Adipocyte (in vitro differentiated cells): ENCODE data around the gene PTPN22.

Source experiments
- DNase-seq: peaks from one replicate; pipeline ENCODE4 v3.0.0-alpha.2; 2015; ENCODE audit warnings: low read depth
- H3K27me3 ChIP-seq: replicated peaks from 2 replicates; pipeline ENCODE4 v1.7.0; 2013; ENCODE audit warnings: mild to moderate bottlenecking, low read length, moderate library complexity; ENCODE audit not compliant: control insufficient read depth, insufficient read depth
- H3K36me3 ChIP-seq: 2 replicates; pipeline ENCODE4 v1.7.0; 2013; ENCODE audit warnings: low read length, mild to moderate bottlenecking, moderate library complexity; ENCODE audit not compliant: control insufficient read depth, insufficient read depth, severe bottlenecking
- H3K4me1 ChIP-seq: 2 replicates; pipeline ENCODE4 v1.7.0; 2013; ENCODE audit warnings: mild to moderate bottlenecking, low read length, moderate library complexity; ENCODE audit not compliant: control insufficient read depth, insufficient read depth
- H3K4me3 ChIP-seq: 2 replicates; pipeline ENCODE4 v1.7.0; 2013; ENCODE audit warnings: mild to moderate bottlenecking, low read length, moderate library complexity
- H3K9ac ChIP-seq: 2 replicates; pipeline ENCODE4 v1.7.0; 2013; ENCODE audit warnings: mild to moderate bottlenecking, low read length, moderate library complexity
- H3K9me3 ChIP-seq: 2 replicates; pipeline ENCODE4 v1.7.0; 2013; ENCODE audit warnings: mild to moderate bottlenecking, low read length, moderate library complexity; ENCODE audit not compliant: control insufficient read depth

Gene PTPN22

DNA sequence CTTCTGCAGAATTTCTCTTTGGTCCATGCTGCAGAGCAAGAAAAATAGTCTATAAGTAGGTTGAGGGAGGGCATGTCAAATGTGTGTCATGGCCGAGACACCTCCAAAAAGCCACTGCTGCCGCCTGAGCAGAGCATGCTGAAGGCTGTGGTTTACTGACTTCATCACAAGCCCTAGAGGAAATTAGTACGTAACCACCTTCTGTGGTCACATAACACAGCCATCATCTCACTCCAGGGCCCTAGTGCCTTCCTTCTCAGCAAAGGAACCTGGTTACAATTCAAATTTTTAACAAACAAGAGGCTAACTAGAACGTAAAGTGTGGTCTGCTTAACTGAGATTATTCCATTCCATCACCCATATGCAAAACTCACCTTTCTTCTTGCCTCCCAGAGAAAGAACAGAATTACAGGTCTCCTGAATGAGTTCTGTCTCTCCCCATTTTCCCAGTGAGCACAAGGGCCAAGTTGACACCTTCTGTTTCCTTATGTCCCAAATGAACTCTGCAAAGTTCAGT is at the start of gene PTPN22:
Gene PTPN22 (minus strand): TSS at position 116 of the 517 bp plus-strand sequence.
- no peak within 1 kb of the TSS for H3K9ac ChIP-seq
- peak; percentile 48 for DNase-seq
- peaks cover 27% of the 10 kb centered on the region for H3K4me1 ChIP-seq
- no peaks in the 10 kb centered on the region for H3K9me3 ChIP-seq
- H3K36me3 ChIP-seq: no peaks in the 10 kb centered on the region
- H3K27me3 ChIP-seq: no peaks in the 10 kb centered on the region
- peak within 1 kb of the TSS; percentile 51 for H3K4me3 ChIP-seq

DNA sequence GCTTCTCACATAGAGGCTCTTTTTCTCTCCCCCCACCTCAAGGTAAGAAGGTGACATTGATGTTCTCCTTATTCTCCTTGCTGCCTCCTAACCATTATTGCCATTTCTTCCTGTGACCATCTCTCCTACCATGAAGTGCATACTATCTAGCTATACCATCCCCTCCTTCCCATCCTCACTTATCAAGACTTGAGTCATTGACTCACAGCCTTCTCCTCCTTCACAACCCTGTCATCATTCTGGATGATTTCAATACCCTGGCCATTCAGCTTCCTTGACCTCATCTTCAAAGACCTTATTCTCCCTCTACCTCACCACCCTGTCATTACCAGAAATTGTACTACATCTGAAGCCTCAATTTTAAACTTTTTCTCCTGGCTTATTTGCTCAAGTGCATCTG is 46.7 kb upstream of the PTPN22 start:
- Histone ChIP-seq H3K9ac (no peak overlapping the region), H3K27me3 (no peaks in the 10 kb centered on the region), H3K4me1 (peaks cover 3% of the 10 kb centered on the region), H3K9me3 (no peaks in the 10 kb centered on the region), H3K36me3 (no peaks in the 10 kb centered on the region), H3K4me3 (no peak overlapping the region)
- no peak for DNase-seq

DNA sequence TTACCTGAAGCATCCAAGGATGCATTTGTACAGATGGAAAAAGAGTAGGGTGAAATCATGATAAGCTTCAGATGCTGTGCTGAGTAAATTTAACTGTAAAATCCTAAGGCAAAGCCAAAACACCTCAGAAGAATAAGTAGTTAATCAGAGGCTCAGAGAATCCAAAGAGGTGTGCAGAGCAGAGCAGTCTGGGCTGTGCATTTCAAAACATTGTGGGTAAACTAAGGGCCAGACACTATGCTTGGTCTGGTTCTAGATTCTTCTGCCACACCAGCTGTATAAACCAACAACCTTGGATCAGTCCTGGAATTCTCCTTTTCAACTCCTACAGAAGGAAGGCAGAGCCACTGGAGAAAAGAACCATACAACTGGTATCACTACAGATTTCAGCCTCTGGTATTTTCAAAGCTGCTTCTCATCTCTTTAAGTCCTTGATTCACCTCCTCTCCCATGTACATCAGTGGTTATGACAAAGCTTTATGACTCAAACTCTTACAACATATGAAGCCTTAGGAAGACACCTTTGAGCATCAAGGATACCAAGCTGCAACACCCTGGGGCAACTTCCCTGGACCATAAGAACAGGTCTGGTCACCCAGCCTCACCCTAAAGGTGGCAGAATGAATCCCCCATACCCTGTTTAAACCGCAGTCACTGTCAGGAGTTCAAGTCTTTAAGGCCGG is 46.0 kb upstream of the PTPN22 start:
- Histone ChIP-seq H3K4me1 (peaks cover 10% of the 10 kb centered on the region), H3K36me3 (no peaks in the 10 kb centered on the region), H3K4me3 (no peak overlapping the region), H3K9ac (no peak overlapping the region), H3K27me3 (no peaks in the 10 kb centered on the region), H3K9me3 (no peaks in the 10 kb centered on the region)
- DNase-seq: peak; percentile 20

DNA sequence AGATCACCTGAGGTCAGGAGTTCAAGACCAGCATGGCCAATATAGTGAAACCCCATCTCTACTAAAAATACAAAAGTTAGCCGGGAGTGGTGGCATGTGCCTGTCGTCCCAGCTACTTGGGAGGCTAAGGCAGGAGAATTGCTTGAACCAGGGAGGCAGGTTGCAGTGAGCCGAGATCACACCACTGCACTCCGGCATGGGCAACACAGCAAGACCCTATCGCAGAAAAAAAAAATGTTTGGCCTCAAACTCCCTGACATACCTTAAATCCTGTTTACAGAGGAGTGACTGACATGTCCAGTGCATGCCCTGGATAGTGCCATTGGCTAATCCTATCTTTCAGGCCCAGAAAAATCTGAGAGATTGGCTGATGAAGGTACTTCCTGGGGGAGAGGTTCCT is 45.5 kb upstream of the PTPN22 start:
- Histone ChIP-seq H3K9me3 (no peaks in the 10 kb centered on the region), H3K4me3 (no peak overlapping the region), H3K4me1 (peaks cover 13% of the 10 kb centered on the region), H3K27me3 (no peaks in the 10 kb centered on the region), H3K36me3 (no peaks in the 10 kb centered on the region), H3K9ac (no peak overlapping the region)
- no peak for DNase-seq

DNA sequence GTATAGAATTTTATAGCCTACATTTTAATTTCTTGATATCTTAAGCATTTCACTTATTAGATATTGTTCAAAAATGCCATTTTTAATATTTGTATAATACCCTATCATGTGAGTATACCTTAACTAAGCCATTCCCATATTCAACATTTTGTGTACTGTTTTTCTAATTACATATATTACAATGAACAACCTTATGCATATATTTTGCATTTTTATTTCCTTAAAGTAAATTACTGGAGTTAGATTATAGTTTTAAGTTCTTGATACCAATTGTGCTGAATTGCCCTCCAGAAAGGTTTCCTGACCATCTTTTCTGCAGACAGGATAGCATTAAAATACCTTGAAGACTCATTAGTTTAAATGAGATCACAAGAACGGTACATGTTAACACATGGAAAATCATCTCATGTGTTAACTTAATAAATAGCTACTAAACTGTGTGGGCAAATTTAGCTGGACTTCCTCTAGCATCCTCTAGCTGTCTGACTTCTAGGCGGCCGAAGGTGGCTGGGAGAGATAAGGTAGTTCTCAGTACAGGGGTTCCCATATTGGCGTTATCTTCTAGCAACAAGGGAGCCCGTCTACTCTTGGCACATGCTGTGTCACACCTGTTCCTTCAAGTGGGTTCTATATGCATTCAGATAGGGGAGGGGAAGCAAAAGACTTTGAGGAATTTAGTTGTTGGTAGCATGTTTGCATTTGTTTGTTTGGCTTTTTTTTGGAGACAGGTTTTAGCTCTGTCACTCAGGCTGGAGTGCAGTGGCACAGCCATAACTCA is 42.6 kb upstream of the PTPN22 start:
- DNase-seq: no peak
- Histone ChIP-seq H3K4me3 (no peak overlapping the region), H3K36me3 (peaks cover 13% of the 10 kb centered on the region), H3K9ac (no peak overlapping the region), H3K4me1 (peaks cover 13% of the 10 kb centered on the region), H3K9me3 (no peaks in the 10 kb centered on the region), H3K27me3 (no peaks in the 10 kb centered on the region)

DNA sequence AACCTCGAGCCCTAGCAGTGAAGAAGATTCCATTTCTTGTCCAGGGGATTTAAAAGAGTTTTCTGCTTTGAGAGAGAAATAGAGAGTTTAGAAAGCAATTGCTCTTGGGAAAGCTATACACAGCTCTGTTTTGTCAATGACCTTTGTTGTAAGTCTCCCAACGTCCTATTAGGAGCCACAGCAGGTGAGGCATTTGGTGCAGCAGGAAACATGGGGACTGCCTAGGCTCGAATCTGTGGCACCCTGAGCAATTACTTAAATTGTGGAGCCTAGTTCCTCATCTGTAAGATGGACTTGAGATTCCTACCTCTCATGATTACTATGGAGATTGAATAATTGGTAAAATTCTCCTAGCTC is 41.8 kb upstream of the PTPN22 start:
- H3K36me3 ChIP-seq: peaks cover 21% of the 10 kb centered on the region
- H3K27me3 ChIP-seq: no peaks in the 10 kb centered on the region
- H3K9ac ChIP-seq: peak overlapping the region; percentile 17
- peak overlapping the region; percentile 28 for H3K4me3 ChIP-seq
- H3K9me3 ChIP-seq: no peaks in the 10 kb centered on the region
- H3K4me1 ChIP-seq: peaks cover 13% of the 10 kb centered on the region
- DNase-seq: no peak

DNA sequence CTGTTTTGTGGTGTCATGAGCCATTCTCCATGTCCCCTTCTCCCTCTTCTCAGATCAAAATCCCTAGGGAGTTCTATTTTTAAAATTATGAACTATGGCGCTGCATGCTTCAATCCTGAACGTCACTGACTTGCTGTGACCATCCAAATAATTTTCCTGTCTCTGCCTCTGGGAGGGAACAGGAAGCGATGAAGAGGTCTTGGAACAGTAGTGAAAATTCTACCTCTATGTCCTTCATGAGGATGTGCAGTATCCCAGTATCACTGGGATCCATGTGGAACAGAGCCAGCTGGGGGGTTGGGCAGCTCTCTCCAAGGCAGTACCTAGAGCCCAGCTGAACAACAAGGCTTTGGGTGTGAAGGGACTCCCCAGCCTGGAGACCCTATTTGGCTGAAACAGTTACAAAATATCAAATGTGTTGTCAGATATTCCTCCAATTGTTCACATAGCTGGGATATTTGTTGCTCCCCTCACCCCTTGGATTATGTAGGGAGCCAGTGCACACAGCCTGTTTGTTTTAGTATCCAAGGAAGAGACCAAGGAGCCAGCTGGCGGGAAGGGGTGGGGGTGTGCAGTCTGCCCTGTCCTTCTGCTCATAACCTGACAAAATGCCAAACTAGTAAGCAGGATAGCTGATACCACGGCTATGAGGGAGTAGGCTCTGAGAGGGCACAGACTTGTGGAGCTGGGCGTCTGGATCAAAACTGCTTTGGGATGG is 41.2 kb upstream of the PTPN22 start:
- H3K4me1 ChIP-seq: peaks cover 13% of the 10 kb centered on the region
- peak overlapping the region; percentile 17 for H3K9ac ChIP-seq
- H3K36me3 ChIP-seq: peaks cover 26% of the 10 kb centered on the region
- H3K4me3 ChIP-seq: peak overlapping the region; percentile 28
- no peaks in the 10 kb centered on the region for H3K9me3 ChIP-seq
- H3K27me3 ChIP-seq: no peaks in the 10 kb centered on the region
- peak; percentile 34 for DNase-seq

- H3K36me3 ChIP-seq: peaks cover 13% of the 10 kb centered on the region
- DNase-seq: no peak
- no peaks in the 10 kb centered on the region for H3K27me3 ChIP-seq
- no peaks in the 10 kb centered on the region for H3K9me3 ChIP-seq
- peak overlapping the region; percentile 92 for H3K9ac ChIP-seq
- H3K4me1 ChIP-seq: peaks cover 14% of the 10 kb centered on the region
- H3K4me3 ChIP-seq: peak overlapping the region; percentile 89
These were observed 33.9 kb upstream of the PTPN22 start for GRCh38 chr1:113905435-113905861.

DNA sequence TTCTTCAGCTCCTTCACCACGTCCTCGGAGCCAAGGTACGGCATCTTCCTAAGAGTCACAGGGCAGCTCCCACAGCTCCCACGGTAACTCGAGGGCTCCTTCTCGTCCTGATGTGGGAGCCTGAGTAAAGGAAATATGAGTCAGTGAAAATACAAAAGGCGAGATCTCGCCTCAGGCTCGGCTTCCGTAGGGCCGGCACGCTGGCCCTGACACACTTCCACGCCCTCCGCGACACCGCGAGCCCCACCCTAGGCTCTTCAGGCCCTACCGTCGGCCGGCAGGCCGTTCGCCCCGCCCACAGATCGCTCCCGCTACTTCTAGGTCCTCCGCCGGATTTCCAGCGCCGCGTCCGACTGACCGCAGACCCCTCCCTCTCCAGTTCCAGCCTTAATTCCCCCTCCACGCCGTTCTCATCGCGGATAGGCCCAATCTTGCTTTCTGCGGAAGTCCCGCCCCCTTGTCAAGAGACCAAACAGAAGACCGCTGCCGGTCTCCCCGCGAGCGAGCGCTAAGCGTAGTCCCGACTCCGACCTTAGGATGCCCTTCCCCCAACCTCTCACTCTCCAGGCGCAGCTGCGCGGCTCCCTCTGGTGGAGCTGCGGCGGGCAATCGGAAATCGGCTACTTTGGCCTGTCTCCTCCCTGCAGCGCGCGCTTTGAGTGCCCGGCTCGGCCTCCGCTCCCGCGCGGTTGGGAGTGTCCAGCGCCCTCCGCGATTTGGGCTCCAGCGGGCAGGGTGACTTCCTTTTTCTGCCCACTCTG is 33.3 kb upstream of the PTPN22 start, which contains the start of the genes AP4B1 and DCLRE1B:
Gene AP4B1 (minus strand): TSS at position 126 of the 761 bp plus-strand sequence. CDS start 82 bp downstream, at position 44.
Gene DCLRE1B (plus strand): TSS at position 653 of the 761 bp plus-strand sequence. CDS start 261 bp downstream, outside the sequence.
- peaks cover 17% of the 10 kb centered on the region for H3K4me1 ChIP-seq
- H3K9ac ChIP-seq: peak within 1 kb of the TSS; percentile 92
- DNase-seq: peak; percentile 100
- H3K4me3 ChIP-seq: peak within 1 kb of the TSS; percentile 89
- no peaks in the 10 kb centered on the region for H3K27me3 ChIP-seq
- peaks cover 17% of the 10 kb centered on the region for H3K36me3 ChIP-seq
- no peaks in the 10 kb centered on the region for H3K9me3 ChIP-seq

- Histone ChIP-seq H3K4me1 (peaks cover 23% of the 10 kb centered on the region), H3K4me3 (peak overlapping the region; percentile 89), H3K27me3 (no peaks in the 10 kb centered on the region), H3K9me3 (no peaks in the 10 kb centered on the region), H3K9ac (peak overlapping the region; percentile 92), H3K36me3 (peaks cover 21% of the 10 kb centered on the region)
- no peak for DNase-seq
These were observed 32.8 kb upstream of the PTPN22 start for GRCh38 chr1:113904293-113904673.
